ENCODE measurements around the gene FERMT2.

DNA sequence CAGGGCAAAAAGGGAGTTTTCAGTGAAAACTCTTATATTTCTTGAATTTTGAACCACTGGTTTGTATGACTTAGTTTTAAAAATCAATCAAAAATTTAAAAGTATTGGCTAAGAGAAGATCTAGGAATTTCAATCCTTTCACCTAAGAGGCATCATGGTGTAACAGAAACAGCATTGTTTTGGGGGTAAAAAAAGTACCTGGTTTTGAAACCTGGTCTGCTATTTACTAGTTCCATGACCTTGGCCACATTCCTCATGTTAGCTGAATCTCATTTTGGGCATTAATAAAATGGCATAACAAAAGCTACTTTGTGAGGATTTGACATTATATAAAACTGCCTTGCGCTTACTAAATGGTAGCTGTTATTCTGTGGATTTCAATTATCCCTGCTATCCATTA, 142.7 kb downstream of the FERMT2 start:
- TF ChIP-seq, protein P1, sequence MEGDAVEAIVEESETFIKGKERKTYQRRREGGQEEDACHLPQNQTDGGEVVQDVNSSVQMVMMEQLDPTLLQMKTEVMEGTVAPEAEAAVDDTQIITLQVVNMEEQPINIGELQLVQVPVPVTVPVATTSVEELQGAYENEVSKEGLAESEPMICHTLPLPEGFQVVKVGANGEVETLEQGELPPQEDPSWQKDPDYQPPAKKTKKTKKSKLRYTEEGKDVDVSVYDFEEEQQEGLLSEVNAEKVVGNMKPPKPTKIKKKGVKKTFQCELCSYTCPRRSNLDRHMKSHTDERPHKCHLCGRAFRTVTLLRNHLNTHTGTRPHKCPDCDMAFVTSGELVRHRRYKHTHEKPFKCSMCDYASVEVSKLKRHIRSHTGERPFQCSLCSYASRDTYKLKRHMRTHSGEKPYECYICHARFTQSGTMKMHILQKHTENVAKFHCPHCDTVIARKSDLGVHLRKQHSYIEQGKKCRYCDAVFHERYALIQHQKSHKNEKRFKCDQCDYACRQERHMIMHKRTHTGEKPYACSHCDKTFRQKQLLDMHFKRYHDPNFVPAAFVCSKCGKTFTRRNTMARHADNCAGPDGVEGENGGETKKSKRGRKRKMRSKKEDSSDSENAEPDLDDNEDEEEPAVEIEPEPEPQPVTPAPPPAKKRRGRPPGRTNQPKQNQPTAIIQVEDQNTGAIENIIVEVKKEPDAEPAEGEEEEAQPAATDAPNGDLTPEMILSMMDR (IDR thresholded peaks at IDR 0.05), result no peak
- TF ChIP-seq POLR2A (IDR thresholded peaks at IDR 0.05), result no peak
